HG02981 (cell line): ENCODE data around the gene TPH2.

Experiments used
- ATAC-seq: cut with Tn5 transposase; IDR thresholded peaks from one replicate; pipeline ENCODE4 v1.9.1; 2021; ENCODE audit warnings: mild to moderate bottlenecking, moderate library complexity; ENCODE audit not compliant: unreplicated experiment

TPH2 gene

DNA sequence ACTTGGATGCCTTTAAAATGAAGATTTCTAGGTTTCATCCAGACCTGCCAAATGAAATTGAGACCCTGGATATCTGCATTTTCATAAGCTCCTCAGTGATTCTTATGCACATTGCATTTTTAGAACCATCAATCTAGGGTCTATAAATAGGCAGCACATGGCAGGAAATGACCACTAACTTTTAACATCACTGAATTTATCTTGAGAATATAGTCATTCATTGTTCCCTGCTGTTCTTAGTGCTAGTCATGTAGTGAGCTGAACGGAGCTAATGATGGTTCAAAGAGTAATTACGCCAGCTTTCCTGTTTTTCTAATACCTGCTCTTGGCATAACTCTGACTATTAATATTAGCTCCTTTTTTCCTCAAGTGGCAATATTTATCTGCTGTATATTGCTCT is 91.6 kb downstream of the TPH2 start:
- ATAC-seq: no peak

DNA sequence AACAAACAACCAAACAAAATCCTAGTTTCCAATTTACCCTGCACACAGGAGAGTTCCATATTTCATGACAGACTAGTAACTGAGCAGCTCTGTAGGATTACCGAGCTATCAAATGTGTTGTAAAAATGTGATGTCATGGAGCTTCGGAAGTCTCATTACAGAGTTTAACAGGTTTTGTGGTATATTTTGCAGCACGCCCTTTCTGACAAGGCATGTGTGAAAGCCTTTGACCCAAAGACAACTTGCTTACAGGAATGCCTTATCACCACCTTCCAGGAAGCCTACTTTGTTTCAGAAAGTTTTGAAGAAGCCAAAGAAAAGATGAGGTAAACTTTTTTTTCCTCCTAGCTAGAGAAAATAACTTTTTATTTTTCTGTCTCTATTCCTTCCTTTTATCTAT is 92.4 kb downstream of the TPH2 start:
- no peak for ATAC-seq

DNA sequence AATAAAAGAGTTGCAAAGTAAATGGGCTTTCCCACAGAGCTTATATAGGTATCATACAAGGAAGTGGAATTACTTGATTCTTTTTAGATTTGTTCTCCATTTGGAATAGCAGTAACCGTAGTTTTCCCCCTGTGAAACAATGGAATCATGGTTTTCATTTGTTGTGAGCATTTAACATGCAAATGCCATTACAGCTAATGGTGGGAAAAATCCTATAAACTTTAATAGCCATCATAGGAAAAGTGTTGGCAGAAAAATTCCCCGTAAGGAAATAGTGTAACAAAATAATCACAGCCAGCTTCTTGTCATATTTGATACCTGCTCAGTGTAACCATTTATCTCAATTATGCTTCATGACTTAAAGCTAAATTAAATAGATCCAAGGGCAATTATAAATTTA is 95.3 kb downstream of the TPH2 start:
- ATAC-seq: no peak

DNA sequence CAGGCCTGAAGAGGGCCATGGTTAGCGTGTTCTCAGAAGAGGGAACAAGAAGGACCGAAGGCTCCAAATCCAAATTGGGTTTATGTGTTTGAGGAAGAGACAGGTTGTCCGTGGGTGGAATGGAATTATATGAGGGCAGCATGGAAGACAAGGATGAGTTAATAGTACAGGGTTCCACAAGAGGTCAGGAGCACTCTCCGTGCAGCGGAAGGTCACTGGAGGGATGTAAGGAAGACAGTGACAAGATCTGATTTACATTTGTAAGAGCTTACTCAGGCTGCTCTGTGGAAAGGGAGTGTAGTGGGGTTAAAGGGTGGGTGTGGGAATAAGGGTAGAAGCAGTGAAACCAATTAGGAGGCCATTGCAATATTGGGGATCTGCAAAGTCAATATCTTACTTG is 97.0 kb downstream of the TPH2 start:
- no peak for ATAC-seq

DNA sequence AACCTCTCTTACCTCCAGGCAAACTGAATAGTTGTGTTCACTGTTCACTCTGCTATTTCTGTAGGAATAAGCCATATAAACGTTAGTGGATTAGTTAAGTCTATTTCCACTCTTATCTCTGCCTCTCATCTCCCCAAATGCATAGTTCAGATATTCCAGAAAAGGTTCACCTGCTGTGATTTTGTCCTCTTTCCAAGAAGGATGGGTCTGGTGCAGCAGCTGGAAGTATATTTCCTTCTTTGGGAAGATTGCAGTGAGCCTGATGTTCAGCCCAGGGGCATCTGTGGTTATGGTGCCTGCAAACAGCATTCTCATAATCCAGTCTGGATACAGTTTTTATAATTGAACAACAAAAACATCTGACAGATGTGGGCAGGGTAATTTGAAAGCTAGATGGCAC is 97.7 kb downstream of the TPH2 start:
- ATAC-seq: no peak

DNA sequence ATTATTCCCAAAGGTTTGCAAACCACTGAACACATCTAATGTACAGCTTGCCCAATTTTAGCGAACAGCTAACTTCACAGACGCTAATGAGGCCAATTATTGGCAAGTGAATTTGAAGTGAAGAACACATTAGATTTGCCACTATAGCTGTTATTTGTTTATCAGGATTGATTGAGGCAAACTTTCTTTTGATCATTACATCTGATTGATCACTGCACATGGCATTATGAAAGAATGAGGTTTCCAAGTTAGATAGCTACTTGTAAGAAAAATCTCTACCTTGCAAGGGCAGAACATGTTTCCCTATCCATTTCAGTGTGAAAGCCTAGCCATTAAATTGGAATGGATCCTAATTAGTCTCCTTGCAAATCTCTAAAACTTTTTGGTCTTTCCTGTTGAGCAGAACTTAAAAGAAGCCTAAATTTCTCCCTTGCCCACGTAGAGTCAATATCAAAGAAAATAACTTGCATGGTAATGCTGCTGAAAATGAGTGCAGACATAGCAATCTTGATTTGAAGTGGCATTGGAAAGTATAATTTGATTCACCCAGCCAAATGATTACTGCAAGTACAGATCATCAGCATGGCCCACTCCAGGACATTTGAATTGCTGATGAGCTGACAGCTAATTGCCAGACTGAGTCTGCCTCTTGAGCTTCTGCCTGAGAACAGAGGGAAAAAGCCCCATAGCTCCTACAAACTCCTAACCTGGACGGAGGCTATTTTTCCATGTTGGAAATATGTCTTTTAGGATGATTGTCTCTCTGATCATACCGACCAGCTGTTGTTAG is 98.6 kb downstream of the TPH2 start:
- no peak for ATAC-seq

DNA sequence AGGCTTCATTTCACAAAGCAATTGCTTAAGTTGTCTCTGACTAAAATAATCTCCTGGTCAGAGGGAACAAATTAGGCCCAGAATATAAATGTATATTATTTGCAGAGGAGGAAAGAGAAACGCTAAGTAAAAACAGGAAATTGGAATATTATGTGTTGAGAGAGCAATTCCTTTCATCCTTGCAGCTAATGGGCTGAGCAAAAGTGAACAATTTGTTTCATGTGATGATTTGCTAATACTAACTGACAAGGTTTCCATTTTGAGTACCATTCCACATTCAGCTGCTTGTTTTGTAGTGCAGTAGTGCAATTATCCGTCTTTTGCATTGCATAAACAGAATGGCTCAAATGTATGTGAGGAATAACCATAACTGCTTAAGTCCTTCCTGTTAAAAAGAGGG is 103.2 kb downstream of the TPH2 start:
- ATAC-seq: no peak

GRCh38 chr12:72053604-72054003 is 115.0 kb downstream of the TPH2 start:
- no peak for ATAC-seq

DNA sequence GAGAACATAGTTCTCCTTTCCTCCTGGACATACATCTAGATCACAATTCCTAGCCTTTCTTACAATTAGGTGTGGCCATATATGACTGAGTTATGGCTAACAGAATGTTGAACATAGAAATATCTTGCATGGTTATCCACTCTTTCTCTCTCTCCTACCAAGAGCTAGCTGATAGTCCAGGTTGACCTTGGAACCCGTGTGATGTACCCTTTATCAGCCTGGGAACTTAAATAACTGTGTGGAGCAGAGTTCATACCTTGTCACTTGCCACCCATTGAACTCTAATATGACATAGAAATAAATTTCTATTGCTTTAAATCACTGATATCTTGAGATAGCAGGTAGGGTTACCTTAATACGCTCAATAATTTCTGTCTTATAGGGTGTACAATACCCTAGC is 115.9 kb downstream of the TPH2 start:
- no peak for ATAC-seq

DNA sequence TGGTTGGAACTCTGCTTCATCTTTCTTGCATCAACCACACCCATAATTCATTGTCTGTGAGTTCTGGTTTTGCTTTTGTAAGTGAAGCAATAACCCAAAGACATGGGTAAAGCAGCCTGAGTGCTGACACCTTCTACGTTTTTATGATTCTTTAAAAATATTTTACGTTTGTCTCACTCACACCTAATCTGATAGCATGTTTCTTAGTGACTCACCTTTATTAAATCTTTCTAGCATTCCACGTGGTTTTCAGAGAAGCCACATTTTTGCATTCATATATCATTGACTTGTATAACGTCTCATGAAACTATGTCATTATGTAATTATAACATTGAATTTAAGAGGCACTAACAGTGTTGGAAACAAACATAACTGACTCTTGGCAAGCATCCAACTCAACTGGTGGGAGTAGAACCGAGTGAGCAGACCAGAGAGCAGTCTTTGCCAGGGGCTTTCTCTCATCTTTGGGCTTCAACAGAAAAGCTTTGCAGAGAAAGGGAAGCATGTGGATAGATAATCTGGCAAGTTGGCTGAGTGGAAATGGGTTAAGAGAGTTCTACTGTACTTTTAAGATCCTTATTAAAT is 118.8 kb downstream of the TPH2 start:
- no peak for ATAC-seq

DNA sequence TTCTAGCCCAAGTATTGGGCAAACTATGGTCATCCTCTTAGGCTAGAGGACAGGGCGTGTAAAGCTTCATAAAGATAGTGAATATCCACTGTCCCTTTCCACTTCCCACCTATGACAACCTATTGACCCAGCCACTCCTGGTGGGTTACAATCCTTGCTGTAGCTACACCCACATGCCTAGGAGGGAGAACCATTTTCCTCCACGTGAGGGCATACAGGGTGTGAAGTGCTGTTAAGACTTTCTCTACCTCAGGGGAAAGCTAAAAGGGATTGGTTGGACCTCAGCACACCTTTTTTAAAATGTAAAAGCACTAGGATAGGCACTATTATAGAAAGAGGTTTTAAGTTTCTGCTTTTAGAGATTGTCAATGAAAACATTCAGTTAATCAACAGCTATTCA is 124.4 kb downstream of the TPH2 start:
- no peak for ATAC-seq

DNA sequence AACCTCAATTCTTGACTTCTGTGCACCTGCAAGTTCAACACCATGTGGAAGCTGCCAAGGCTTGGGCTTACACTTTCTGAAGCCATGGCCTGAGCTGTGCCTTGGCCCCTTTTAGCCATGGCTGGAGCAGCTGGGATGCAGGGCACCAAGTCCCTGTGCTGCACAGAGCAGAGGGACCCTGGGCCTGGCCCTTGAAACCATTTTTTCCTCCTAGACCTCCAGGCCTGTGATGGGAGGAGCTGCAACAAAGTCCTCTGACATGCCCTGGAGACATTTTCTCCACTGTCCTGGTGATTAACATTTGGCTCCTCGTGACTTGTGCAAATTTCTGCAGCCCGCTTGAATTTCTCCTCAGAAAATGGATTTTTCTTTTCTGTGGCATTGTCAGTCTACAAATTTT is 132.4 kb downstream of the TPH2 start:
- ATAC-seq: no peak

DNA sequence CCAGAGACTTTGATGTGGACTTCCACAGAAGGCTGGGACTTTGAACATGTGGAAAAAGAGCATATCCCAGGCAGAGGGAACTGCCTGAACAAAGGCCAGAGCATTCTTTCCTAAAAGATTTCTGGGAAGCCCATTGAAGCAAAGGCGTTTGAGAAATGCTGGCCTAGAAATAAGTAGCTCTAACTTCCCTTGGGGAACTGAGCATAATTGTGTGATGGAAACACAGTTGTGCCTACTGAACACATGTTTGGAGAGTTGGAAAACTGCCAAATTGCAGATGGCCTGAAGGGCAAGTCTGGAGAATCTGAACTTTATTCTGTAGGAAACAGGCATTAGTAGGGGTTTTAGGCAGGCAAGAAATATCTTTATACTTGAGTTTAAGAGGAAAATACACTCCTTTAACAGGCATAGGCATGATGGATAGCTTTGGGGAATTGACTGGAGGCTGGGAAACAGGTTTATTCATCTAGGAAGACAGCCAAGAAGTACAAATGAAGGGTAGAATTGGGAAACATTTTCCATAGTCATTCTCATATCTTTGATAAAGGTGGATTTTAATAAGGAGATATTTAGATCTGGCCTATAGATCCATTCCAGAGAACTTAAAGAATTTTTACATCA is 134.1 kb downstream of the TPH2 start:
- ATAC-seq: no peak

- ATAC-seq: no peak
Measured at GRCh38 chr12:72074065-72074464, 135.4 kb downstream of the TPH2 start.

- ATAC-seq: no peak
Measured at GRCh38 chr12:72074956-72075355, 136.3 kb downstream of the TPH2 start.

GRCh38 chr12:72075401-72075800 is 136.8 kb downstream of the TPH2 start:
- ATAC-seq: no peak

DNA sequence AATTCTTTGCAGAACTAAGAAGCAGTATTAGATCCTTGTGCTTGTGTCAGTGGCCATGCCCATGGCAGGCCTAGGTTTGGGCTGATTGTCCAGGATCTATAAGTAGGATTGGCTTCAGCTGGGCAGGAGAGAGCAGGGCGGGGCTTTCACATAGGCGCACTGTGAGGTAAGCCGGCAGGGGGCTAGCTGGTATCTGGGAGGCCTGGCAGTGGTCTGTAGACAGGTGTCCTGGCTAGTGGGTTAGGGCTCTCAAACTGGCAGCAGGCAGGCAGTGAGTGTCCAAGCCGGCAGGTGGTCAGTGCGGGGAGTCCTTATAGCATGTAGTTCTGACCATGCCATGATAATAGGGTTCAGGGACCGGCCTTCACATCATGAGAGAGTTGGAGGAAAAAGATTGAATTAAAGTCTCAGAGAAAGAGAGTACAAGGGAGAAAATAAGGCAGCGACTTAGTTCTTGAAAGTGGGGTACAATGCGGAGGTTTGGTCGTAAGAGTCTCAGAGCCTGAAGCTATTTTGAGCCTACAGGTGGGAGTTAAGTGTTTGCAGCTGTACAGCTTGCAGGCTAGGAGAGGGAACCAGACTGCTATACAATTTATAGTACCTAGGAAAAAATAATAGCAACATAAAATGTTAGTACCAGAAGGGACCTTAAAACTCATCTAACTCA is 137.4 kb downstream of the TPH2 start:
- no peak for ATAC-seq

GRCh38 chr12:72076558-72076915 is 137.9 kb downstream of the TPH2 start:
- ATAC-seq: no peak

DNA sequence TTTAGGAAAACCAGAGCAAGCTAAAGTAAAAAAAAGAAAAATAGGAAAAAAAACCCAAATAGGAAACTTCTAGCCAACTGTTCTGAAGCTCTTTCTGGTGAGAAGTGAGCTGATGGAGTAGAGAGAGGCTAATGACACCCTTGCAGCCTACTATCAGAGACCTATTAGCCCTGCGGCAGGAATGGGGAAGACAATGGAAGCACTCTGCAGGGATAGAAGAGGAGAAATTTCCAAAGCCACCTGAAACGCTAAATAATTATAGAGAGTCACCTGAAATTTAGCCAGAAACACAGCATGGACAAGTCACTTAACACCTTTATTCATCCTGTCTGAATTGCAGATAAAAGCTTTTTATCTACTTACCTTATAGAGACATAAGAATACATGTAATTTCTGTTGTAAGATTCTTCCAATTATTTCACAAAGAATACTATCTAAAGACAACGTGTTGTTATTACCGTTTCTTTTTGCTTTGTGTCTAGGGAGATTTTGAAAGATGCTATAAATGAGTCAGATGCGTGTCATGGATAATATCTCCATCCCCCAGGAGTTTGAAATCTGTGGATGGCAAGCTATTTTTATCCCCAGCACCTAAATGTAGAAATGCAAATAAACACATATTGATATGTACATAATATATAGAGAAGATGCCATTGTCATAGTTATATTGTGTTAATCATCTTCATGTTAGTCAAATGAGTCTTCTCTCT is 138.6 kb downstream of the TPH2 start:
- ATAC-seq: no peak

DNA sequence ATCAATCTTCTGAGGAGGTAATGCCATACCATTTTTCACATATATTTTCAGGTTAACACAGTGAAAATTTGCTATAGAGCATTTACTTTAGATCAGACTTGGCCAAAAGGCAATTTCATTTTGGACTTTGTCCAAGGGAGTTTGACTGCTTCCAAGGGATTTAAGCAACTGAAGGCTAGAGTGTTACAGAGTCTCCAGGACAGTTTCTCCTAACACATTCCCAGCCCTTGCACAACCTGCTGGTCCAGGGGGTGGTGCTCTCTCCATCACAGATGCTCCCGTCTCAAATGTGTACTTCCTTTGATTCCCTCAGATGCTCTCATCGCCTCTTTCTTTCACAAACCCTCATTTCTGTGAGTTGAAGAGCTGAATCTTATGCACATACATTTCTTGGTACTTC is 143.1 kb downstream of the TPH2 start:
- ATAC-seq: no peak
